ENCODE data around the gene SRPK2. TPM values are rescaled to one million over a fixed set of nuclear protein-coding genes. Genes with fewer than 3 reads are reported as not detected.

The SRPK2 gene
- total and polyA plus RNA-seq, 2 of the 13 experiments (the other 11 are each of a cell fraction or from before 2014, with no cell fraction given): 10.1 to 22.3 TPM

- Histone ChIP-seq H4K20me1 (ENCODE audit: insufficient read depth, low read length) (no peaks in the 10 kb centered on the region; the same call in 1 of the 2 replicates), H3K79me2 (ENCODE audit: insufficient read depth, low read length) (peaks cover 19% of the 10 kb centered on the region), H3K4me1 (ENCODE audit: insufficient read depth, low read length) (peaks cover 11% of the 10 kb centered on the region), H3K4me3 (replicated peaks in 1 of 3; ENCODE audit: insufficient read depth in 1 of 3, low read depth in 2 of 3, low read length in 3 of 3) (no peak overlapping the region), H2AFZ (ENCODE audit: low read length) (no peak overlapping the region), H3K27me3 (ENCODE audit: control insufficient read depth in 1 of 2, insufficient read depth in 2 of 2, low read length in 2 of 2) (no peaks in the 10 kb centered on the region), H3K4me2 (ENCODE audit: low read depth, low read length) (no peak overlapping the region), H3K36me3 (replicated peaks in 1 of 2; ENCODE audit: control insufficient read depth in 1 of 2, insufficient read depth in 2 of 2, low read length in 2 of 2) (no peaks in the 10 kb centered on the region), H3K9ac (ENCODE audit: insufficient read depth, low read depth, low read length) (no peak overlapping the region), H3K9me3 (ENCODE audit: low read length) (no peaks in the 10 kb centered on the region), H3K27ac (ENCODE audit: extremely low read length, insufficient read depth, low read length) (no peak overlapping the region)
- POLR2A ChIA-PET: no interaction called here
- no peak for DNase-seq (ENCODE audit: low spot score)
- FAIRE-seq: no peak
- no peak for ATAC-seq
- intact Hi-C loops (cut with micrococcal nuclease; ENCODE audit: unreplicated experiment): no loop called here
- TF ChIP-seq ZNF317 (CRISPR knock-in tag; IDR thresholded peaks at IDR 0.05): no peak
- CTCF ChIA-PET (ENCODE audit: low intra/inter-chr PET ratio, low total read pairs): no interaction called here
- no TSS peak for BruUV-seq (replicated peaks)
- in situ Hi-C loops (cut with HindIII; ENCODE audit: extremely low pct_ligation_motif_present, low pct_unique_long_range_greater_than_20kb): no loop called here
- 91% methylated on average over 3 of the region's 3 CpGs for WGBS (ENCODE audit: low lambda C conversion rate)
Measured at GRCh38 chr7:105345003-105345402, 43.7 kb downstream of the SRPK2 start.

DNA sequence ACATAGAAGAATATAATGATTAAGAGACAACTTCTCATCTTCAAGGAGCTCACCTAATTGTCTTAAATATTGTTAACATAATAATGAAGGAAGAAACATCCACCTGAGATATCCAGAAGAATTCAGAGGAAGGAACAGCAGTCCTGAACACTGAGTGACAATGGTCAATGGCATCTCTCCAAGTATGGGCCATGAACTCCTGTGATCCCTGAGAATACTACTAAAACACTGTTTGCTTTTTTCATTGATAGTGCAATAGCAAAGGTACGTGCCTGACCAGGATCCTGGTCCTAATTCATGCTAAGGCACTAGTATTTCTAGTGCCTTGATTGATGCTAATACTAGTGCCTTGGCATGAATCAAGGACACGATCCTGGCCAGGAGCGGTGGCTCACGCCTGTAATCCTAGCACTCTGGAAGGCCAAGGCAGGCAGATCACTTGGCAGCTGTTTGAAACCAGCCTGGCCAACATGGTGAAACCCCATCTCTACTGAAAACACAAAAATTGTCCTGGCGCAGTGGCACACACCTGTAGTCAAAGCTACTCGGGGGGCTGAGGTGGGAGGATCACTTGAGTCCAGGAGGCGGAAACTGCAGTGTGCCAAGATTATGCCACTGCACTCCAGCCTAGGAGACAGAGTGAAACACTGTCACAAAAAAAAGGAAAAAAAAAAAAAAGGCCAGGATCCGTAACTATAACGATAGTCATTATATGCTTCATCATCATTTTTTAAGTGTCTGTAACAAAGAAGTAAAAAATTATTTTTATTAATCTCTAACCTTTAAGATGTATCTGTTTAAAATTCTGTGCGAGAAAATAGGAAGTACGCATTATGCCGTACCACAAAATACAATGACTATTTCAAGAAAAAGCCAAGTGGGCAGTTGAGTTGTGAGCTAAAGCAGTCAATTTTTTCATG lies 49.1 kb downstream of the SRPK2 start:
- peaks cover 22% of the 10 kb centered on the region for H3K79me2 ChIP-seq (ENCODE audit: insufficient read depth, low read length)

More for the DNA sequence above, 49.1 kb downstream of the SRPK2 start:
- 94% methylated on average over 12 of the region's 12 CpGs for WGBS (ENCODE audit: low lambda C conversion rate)
- Histone ChIP-seq H3K4me1 (ENCODE audit: insufficient read depth, low read length) (peaks cover 8% of the 10 kb centered on the region; the same call in 1 of the 2 replicates), H2AFZ (ENCODE audit: low read length) (no peak overlapping the region), H3K27ac (ENCODE audit: extremely low read length, insufficient read depth, low read length) (no peak overlapping the region), H3K4me2 (ENCODE audit: low read depth, low read length) (no peak overlapping the region), H3K9me3 (ENCODE audit: low read length) (no peaks in the 10 kb centered on the region), H3K4me3 (replicated peaks in 1 of 3; ENCODE audit: insufficient read depth in 1 of 3, low read depth in 2 of 3, low read length in 3 of 3) (no peak overlapping the region), H4K20me1 (ENCODE audit: insufficient read depth, low read length) (no peaks in the 10 kb centered on the region), H3K27me3 (ENCODE audit: control insufficient read depth in 1 of 2, insufficient read depth in 2 of 2, low read length in 2 of 2) (no peaks in the 10 kb centered on the region), H3K9ac (ENCODE audit: insufficient read depth, low read depth, low read length) (no peak overlapping the region), H3K36me3 (replicated peaks in 1 of 2; ENCODE audit: control insufficient read depth in 1 of 2, insufficient read depth in 2 of 2, low read length in 2 of 2) (no peaks in the 10 kb centered on the region)
- BruUV-seq (replicated peaks): no TSS peak
- in situ Hi-C loops (cut with HindIII; ENCODE audit: extremely low pct_ligation_motif_present, low pct_unique_long_range_greater_than_20kb): no loop called here
- peak; percentile 87 for TF ChIP-seq MAFF (IDR thresholded peaks at IDR 0.05; ENCODE audit: low read depth, low read length)
- peak; percentile 83 to 92; a peak in 3 of 4 replicates for TF ChIP-seq MAFK (conservative IDR thresholded peaks at IDR 0.05 in 1 of 2, IDR thresholded peaks at IDR 0.05 in 1 of 2; ENCODE audit: low read length in 2 of 2)
- TF ChIP-seq SMC3 (IDR thresholded peaks at IDR 0.05; ENCODE audit: low read length): no peak
- no peak for TF ChIP-seq CHD2 (IDR thresholded peaks at IDR 0.05; ENCODE audit: low read depth, low read length)
- no peak for TF ChIP-seq FOXJ3 (CRISPR knock-in tag; IDR thresholded peaks at IDR 0.05; ENCODE audit: borderline replicate concordance)
- FAIRE-seq: no peak
- POLR2A ChIA-PET: no interaction called here
- peak; percentile 44; the same call in 1 of the 3 replicates for ATAC-seq
- CTCF ChIA-PET (ENCODE audit: low intra/inter-chr PET ratio, low total read pairs): no interaction called here
- DNase-seq (ENCODE audit: low spot score): no peak
- intact Hi-C loops (cut with micrococcal nuclease; ENCODE audit: unreplicated experiment): loop anchor here (5.0 kb wide), 1 partner anchor 197 kb away; no protein-coding TSS in a partner anchor

All from HepG2 (cell line).